HPDE6-E6E7 (cell line): ENCODE data around the gene ANGPTL8.
A peak's percentile ranks its signal among the peaks of the same experiment; 100 is the strongest.

Experiments used
- DNase-seq: peaks from one replicate; pipeline ENCODE4 v3.0.0; 2011; ENCODE audit warnings: missing footprints; ENCODE audit errors: extremely low spot score

The ANGPTL8 gene

DNA sequence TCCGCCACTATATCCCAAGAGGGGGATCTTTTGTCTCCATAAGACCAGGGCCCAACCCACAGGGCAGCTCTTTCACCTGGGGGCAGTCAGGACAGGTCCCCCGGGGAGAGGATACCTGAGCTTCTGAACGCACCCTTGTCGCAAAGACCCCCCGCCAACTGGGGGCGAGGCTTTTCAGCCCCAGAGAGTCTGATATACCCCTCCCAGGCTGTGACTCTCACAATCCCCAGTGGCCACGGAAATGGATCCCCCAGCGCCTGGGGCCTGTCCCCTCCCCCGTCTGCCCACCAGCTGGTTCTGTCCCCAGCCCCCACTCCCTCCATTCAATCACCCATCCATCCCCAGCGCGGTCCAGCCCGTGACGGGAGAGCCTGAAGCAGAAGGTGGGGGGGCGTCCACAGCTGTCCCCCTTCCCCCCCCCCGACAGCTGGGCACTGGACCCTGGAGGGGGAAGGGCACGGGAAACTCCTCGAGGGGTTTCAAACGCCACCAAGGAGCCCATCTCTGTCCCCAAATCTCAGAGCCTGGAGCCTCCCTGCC lies 22.1 kb downstream of the ANGPTL8 start:
- no peak for DNase-seq

DNA sequence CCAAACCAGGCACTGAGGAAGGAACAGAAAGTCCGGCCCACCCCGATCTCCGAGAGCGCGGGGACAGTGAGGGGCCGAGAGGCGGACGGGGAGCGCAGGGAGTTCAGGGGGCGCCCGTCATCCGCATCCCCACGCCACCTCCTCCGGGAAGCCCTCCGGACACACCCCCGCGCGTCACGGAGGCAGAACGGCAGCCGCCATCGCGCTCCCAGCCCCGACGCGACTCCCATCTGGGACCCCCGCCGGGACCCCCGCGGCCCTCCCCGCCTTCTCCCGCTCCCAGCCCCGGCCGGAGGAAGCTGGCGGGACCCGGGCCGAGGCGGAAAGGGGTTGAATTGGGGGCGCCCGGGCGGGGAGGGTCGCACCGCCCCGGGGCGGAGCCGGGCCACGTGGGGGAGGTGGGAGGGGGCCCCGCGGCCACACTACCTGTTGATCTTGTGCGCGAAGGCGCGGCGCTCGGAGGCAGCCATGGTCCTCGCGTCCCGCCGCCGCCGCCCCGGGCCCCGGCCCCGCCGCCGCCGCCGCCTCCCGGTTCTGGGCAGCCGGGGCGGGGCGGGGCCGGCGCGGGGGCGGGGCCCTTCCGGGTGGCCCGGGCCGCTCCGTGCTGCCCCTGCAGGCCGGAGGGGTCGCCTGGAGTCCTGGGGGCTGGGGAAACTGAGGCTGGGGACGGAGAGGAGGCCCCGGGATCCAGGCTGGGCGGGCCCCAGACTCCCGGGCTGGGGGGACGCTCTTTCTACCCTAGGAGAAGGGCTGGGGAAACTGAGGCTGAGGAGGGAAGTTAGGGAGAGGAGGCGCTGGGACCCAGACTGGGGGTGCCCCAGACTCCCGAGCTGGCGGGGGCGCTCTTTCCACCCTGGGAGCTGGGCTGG lies 22.8 kb downstream of the ANGPTL8 start, which contains the start of gene DOCK6:
Gene DOCK6, minus strand, starts transcription at position 554 of the 869 bp plus-strand sequence. Its CDS starts 84 bp downstream, at position 470.
- no peak for DNase-seq

DNA sequence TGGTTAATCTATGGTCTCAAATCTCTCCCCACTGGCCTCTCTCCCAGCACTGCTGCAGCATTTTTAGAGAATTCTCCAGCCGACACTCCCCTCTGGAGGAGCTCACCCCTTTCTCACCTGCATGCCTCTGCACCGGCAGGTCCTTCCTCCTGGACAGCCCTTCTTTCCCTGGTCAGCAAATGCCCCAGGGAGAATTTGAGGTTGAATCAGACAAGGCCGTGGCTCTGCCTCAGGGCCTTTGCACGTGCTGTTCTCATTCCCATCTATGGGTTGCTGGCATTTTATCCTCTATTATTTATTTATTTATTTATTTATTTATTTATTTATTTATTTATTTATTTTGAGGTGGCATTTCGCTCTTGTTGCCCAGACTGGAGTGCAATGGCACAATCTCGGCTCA lies 24.3 kb downstream of the ANGPTL8 start:
- DNase-seq, result no peak

DNA sequence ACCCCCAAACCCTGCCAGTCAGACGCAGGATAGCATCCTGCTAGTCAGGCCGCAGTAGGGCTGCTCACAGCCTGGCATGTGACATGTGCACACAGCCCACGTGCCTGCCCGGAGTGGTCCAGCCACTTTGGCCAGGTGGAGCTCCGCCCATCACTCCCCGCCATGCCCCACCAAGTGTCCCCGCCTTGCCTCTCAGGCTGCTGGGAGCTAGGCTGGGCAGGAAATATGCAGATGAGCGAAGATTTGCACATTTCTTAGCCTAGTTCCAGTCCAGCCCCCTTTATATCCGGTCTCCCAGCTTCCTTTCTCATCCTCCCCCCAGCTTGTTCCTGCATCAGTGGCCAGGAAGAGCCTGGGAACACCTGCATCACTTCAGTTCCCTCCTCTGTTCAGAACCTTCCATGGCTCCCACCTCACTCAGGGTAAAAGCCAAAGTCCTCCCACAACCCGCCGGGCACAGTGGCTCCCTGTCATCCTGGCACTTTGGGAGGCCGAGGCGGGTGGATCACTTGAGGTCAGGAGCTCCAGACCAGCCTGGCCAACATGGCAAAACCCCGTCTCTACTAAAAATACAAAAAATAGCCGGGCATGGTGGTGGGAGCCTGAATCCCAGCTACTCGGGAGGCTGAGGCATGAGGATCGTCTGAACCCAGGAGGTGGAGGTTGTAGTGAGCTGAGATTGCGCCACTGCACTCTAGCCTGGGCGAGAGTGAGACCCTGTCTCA lies 25.2 kb downstream of the ANGPTL8 start:
- DNase-seq, result peak; percentile 88

DNA sequence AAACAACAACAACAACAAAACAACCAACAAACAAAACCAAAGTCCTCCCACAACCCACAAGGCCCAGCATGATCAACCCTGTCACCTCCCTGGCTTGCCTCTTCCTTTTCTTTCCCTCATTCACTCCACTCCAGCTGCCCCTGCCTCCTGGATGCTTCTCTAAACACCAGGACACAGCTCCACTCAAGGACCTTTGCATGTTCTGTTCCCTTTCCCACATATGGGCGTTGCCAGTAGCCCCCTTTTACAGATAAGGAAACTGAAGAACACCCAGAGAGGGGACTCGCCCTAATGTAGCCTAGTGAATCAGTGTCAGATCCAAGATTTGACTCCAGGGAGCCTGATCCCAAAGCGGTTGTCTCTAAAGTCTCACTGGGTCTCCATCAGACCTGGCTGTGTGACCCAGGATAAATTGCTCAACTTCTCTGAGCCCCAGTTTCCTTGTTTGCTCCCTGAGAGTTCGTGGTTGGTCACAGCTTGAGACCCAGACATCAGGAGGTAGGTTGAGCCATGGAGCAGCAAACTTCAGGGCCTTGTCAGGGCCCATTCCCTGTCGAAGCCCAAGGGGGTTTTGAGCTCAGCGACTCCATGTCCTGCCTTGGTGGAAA lies 25.9 kb downstream of the ANGPTL8 start:
- no peak for DNase-seq

DNA sequence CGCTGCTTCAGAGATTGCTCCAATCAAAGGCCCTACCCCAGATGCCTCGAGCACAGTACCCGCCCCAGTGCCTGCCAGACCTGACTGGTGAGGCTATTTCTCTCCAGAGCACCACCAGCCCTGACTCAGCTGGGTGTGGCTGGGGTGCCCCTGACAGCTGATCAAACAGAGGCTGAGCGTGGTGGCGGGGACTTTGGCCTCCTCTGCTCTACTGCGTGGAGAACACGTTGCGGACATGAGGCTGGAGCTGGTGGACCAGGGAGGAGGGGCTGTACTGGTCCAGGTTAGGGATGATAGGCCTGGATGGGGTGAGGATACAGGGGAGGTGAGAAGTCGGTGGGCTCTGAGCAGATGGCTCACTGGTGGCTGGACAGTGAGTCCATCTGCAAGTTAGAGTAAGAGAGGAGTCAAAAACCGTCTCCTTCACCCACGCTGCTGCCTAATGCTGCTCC lies 26.4 kb downstream of the ANGPTL8 start:
- peak; percentile 94 for DNase-seq

DNA sequence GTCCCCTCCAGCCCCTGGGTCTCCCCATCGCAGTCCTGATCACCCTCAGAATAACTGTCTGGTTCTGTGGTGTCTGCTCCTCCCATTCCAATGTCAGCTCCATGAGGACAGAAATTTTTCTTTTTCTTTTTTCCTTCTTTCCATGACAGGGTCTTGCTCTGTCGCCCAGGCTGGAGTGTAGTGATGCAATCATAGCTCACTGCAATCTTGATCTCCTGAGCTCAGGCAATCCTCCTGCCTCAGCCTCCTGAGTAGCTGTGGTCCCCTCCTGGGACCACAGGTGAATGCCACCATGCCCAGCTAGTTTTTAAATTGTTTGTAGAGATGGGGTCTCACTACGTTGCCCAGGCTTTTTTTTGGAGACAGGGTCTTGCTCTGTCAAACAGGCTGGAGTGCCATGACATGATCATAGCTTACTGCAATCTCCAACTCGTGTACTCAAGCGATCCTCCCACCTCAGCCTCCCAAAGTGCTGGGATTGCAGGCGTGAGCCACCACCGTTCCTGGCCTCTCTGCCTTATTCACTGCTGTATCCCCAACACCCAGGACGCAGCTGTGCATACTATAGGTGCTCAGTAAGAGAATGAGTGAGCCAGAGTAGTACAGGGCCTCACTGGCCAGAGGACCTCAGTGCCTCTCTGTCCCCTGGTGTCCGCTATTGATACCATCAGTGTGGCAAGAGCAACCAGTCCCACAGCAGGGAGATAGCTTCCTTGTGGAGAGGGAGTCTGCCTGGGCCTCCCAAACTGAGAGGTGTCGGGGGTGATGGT lies 28.1 kb downstream of the ANGPTL8 start:
- DNase-seq, result no peak

DNA sequence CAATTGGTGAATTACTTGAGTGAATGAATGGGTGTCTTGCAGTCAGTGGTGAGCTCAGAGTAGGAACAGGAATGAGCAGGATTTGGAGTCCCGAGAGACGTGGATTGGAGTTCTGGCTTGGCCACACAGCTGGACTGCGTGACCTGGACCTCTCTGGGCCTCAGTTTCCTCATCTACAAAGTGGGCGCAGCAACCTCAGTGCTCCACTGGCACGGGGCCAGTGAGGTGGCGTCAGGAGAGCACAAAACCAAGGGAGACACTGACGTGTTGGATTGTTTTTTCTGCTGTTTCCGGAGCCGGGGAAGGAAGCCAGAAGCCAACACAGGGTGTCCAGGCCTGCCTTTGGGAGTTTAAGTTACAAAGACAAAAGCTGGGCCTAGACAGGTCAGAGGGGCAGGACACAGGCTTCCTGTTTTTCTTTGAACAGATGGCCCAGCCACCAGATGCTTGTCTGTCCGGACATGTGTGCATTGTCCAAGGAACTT lies 29.4 kb downstream of the ANGPTL8 start:
- peak; percentile 60 for DNase-seq

DNA sequence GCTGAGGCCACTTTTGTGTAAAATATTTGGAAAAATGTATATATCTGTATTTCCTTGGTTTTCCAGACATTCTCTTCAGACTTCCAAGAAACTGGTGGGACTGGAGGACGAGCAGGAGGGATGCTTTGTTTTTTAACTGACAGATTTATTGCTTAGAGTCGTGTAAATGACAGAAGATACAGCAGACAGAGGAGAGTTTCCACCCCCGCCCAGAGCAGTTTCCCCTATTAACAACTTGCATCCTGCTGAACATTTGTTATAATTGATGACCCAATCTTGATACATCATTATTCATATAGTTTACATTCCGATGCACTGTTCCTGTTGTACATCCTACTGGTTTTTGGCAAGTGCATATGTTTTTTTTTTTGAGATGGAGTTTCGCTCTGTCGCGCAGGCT lies 30.0 kb downstream of the ANGPTL8 start:
- DNase-seq, result no peak

DNA sequence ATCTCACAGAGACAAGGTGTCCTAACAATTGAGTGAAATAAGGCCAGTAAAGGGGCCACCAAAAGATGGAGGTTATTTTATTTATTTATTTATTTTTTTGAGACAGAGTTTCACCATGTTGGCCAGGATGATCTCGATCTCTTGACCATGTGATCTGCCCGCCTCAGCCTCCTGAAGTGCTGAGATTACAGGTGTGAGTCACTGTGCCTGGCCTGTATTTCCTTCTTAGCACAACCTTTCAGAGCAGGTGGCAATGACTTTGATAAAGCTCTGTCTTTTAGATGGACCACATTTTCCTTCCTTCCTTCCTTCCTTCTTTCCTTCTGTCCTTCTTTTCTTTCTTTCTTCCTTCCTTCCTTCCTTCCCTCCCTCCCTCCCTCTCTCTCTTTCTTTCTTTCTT lies 33.9 kb downstream of the ANGPTL8 start:
- no peak for DNase-seq

DNA sequence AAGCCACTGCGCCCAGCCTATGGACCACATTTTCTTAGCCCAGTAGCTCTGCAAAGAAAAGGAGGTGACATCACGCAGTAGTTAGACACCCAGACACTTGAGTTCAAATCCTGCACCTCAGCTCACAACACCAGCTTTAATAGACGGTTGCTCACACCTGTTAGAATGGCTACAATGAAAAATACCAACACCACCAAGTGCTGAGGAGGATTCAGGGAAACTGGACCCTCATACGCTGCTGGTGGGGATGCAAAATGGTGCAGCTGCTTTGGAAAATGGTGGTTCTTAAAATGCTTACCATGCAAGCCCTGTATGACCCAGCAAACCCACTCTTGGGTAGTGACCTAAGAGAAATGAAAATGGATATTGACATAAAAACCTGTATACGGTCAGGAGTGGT lies 34.6 kb downstream of the ANGPTL8 start:
- DNase-seq, result no peak

DNA sequence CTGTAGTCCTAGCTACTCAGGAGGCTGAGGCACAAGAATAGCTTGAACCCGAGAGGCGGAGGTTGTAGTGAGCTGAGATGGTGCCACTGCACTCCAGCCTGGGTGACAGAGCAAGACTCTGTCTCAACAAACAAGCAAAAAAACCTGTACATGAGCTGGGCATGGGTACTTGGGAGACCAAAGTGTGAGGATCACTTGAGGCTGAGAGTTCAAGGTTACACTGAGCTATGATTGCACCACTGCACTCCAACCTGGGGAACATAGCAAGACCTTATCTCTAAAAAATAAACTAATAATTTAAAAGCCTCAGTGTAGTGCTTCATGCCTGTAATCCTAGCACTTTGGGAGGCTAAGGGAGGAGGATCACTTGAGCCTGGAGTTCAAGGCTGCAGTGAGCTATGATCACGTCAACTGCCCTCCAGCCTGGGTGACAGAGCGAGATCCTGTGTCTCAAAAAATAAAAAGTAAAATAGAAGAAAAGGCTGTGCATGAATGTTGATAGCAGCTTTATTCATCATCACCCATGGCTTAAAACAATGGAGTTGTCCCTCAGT lies 35.2 kb downstream of the ANGPTL8 start:
- no peak for DNase-seq

DNA sequence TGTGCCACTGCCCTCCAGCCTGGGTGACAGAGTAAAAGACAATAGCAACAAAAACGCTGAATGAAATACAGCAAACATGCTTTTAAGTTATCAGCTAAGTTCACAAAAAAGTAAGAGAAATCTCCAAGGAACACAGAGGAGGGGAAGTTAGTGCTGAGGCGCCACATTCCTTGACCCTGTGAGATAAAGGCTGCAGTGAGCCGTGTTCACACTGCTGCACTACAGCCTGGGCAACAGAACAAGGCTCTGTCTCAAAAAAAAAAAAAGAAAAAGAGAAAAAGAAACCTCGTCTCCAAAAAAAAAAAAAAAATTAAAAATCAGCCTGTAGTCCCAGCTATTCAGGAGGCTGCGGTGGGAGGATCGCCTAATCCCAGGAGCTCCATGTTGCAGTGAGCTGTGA lies 39.3 kb downstream of the ANGPTL8 start:
- no peak for DNase-seq

DNA sequence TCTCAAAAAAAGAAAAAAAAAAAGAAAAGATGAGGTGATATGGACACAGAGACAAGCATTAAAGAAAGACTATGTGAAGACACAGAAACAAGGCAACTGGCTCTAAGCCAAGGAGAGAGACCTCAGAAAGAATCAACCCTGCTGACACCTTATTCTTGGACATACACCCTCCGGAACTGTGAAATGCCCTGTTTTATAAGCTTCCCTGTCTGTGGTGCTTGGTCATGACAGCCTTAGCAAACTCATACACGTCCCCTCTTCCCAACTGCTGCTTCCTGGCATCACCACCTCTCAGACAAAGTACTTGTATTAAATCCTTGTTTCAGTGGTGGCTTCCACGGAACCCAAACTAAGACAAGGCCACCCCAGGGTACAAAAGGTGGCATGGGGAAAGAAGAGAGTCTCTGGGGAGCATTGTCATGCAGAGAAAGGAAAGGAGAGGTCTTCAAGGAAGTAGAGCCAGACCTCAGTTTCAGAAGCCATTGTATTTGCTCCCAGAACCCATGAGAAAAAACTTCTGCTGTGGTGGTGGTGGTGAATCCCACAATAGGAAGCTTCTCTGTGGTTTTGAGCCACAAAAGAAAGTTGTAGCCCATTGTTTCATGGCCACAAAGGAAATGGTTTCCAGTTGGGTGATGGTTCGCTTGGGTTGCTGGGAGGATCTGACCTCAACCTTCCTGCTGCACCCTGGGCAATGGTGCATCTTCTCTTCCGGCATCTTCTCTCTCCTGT lies 40.3 kb downstream of the ANGPTL8 start:
- DNase-seq, result no peak

DNA sequence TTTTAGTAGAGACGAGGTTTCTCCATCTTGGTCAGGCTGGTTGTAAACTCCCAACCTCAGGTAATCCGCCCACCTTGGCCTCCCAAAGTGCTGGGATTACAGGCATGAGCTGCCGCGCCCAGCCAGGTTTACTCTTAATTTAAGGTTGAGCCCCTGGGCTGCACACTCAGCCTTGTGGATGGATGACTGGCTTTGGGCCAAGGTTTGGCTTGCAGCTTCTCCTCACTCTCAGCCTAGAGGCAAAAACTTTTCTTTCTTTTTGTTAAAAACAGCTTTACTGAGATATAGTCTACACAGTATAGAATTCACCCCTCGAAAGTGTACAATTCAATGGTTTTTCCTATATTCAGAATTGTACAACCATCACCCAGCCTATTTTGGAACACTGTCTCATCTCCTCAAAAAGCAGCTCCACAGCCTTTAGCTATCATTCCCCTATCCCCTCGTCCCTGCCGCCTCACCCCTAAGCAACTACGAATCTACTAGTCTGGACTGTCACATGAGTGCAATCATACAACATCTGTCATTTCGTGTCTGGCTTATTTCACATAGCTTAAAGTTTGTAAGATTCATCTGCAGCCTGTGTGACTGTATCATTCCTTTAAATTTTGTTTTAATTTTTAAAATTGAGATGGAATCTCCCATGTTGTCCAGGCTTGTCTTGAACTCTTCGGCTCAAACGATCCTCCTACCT lies 42.1 kb downstream of the ANGPTL8 start:
- no peak for DNase-seq

DNA sequence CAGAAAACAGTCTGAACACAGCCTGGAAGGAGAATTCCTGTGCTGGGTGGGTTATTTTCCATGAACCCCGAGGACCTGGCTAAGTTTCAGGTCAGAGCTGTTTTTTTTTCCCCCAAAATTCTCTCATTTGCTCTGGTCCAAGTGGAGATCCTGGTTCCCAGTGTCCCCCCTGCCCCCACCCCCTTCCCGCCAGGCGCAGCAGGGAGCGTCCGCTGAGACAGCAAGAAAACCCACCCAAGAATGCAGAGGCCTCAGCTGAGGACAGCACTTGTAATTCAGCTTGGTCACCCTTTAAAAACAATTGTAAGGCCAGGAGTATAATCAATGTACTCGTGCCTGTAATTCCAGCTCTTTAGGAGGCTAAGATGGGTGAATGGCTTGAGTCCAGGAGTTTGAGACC lies 45.1 kb downstream of the ANGPTL8 start:
- no peak for DNase-seq

DNA sequence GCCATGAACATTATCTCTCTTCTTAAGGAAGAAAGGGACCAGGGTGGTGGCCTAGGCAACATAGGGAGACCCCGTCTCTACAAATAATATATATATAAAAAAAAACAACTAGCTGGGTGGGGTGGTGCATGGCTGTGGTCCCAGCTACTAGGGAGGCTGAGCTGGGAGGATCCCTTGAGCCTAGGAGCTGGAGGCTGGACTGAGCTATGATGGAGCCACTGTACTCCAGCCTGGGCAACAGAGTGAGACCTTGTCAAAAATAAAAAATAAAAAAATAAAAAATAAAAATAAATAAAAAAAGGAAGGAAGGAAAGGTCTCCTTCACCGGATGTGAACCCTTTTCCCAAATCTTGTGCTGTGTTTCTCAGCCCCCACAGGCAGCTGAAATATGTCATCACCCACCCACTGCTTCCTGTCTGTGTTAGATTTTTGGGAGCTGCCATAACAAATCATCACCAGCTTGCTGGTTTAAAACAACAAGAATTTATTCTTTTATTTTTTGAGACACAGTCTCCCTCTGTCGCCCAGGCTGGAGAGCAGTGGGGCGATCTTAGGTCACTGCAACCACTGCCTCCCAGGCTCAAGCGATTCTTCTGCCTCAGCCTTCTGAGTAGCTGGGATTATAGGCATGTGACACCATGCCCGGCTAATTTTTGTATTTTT lies 47.0 kb downstream of the ANGPTL8 start:
- no peak for DNase-seq

DNA sequence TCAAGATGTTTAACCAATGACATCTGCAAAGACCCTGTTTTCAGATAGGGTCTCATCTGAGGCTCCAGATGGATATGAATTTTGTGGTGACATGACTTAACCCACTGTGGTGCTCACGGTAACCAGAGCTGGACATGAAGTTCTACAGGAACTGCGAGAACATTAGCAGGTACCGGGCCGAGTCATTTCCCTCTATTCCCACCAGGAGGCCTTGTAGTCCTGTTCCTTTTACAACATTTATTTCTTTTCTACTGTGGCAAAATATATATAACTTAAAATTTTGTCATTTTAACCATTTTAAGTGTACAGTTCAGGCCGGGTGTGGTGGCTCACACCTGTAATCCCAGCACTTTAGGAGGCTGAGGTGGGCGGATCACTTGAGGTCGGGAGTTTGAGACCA lies 48.9 kb downstream of the ANGPTL8 start:
- DNase-seq, result no peak

DNA sequence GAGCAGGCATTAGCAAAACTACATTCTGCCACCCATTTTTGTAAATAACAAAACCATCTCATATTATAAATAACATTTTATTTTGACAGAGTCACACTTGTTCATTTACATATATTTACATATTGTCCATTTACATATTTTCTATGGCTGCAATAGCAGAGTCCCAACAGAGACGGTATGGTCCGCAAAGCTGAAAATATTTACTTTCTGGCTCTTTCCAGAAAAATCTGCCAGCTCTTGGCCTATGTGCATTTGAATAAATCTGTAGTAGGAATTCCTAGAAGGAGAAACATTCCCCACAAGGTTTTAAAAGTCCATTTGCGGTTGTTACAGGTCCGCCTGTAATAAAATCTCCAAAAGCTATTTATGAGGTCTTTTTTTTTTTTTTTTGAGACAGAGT lies 50.8 kb downstream of the ANGPTL8 start:
- no peak for DNase-seq
